Hematopoietic multipotent progenitor cell (in vitro differentiated cells): ENCODE measurements around the gene AQR. TPM values are rescaled to one million over a fixed set of nuclear protein-coding genes. Genes with fewer than 3 reads are reported as not detected.
"Not testable (repeated sequence)": the region's sequence is repeated elsewhere in the genome, so short reads cannot be mapped to it uniquely, and the experiment has no call there.

Source experiments
- DNase-seq, 3 donors: peaks; one replicate each; pipeline ENCODE4 v3.0.0-alpha.2; 2011 to 2015; ENCODE audit warnings: low read depth in 2 of 3, low spot score in 2 of 3
- total RNA-seq: library from RNA; depleted of rRNA; stranded (reverse); fragments of >200 nt; gene quantifications from one replicate; pipeline ENCODE4 v1.2.3, GENCODE V29; 2012

AQR gene
- total RNA-seq, 1 donor: 12.1 TPM

DNA sequence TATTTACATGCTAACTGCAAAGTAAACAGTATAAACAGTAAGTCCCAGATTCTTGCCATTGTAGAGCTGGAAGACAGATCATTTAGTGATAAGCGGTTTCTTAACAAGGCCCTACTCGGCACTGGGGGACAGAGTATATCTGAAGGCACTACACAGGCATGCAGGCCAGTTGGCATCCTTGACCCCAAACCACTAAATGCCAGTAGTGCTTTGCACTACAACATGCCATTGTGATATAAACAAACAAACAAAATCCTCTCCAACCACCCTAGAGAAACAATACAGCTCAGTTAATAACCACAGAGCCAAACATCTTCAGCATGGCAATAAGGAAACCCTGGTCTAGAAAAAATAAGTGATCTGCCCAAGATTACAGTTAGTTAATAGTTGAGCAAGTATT, 5.3 kb downstream of the AQR start:
- DNase-seq: no peak

DNA sequence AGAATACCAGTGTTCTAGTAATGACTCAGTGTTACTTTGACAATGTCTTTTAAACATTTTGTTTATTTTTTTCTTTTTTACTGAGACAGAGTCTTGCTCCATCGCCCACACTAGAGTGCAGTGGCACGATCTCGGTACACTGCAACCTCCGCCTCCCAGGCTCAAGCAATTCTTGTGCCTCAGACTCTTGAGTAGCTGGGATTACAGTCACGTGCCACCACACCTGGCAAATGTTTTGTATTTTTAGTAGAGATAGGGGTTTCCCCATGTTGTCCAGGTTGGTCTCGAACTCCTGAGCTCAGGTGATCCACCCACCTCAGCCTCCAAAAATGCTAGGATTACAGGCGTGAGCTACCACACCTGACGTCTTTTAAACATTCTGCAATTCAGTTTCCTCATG, 15.7 kb downstream of the AQR start:
- no peak for DNase-seq

DNA sequence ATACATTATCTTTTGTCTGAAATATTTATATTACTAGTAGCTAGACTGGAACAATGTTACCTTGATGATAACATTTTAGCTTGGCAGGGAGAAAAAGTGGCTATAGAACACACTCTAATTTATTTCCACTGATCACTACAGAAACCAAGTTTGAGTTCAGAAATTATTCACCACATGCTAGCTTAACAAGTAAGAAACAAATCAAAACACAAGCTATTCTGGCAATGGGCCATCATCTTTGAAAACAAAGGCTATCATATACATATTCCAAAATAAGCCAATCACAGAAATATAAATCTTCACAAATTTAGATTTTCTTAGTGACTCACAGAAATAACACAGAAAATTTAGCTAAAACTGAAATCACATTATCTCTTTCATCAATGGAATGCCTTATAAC, 17.1 kb downstream of the AQR start:
- no peak for DNase-seq

DNA sequence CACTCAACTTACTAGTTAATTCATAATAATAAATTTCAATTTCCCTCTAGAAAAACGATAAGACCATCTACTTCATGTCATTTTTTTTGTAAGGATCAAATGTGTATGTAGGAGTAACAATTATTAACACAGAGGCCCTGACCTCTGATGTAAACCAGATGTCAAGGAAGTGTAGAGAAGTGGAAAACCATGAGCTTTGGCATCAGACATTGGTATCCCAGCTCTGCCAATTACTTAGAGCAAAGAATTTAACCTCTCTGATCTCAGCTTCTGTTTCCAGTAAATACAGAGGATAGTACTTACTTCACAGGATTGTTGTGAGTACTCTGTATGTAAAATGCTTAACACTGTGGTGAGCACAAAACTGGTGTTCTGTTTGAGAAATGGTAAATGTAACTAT, 17.5 kb downstream of the AQR start:
- DNase-seq: no peak

DNA sequence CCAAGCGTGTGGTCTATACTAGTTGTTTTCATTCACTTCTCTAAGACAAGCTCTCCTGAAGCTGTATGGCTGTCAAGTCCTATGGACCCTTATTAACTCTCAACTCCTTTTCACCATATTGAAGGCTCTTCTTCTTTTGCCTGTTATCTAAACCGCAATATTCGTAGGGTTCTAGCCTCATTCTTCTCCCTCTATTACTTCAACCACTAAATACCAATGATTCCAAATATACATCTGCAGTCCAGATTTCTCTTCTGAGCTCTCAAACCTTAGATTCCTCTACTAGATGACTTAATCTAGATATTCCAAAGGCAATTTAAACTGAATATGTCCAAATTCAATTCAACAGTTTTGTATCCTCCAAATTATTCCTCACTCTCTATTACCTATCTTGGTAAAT, 24.6 kb downstream of the AQR start:
- DNase-seq: no peak

DNA sequence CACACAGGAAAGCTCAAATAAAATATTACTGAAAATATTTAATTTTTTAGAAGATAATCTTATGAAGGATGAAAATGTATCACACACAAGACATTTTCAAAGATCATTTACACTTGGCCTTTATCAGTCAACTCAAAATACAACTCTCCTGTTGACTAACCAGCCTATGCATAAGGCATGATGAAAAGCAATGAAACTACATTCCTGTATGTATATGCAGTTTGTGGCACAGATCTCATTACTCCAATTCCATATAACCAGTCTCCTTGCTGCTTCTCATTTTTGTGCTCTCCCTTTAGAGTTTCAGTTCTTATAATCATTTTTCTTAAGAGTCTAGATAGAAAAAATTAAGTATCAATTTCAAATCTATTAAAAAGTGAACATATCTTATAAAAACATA, 25.8 kb downstream of the AQR start:
- DNase-seq: no peak

DNA sequence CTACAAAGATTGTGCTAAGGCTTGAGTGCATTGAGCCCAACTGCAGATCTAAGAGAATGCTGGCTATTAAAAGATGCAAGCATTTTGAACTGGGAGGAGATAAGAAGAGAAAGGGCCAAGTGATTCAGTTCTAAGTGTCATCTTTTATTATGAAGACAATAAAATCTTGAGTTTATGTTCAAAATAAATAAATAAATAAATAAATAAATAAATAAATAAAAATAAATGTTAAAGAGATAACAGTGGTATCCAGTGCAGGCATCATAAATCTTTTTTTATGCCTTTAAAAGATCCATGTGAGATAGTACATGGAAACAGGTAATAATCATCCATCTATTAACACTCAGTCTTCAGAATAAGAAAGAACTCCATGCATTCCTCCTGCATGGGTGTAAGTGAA, 26.3 kb downstream of the AQR start:
- not testable (repeated sequence) for DNase-seq

DNA sequence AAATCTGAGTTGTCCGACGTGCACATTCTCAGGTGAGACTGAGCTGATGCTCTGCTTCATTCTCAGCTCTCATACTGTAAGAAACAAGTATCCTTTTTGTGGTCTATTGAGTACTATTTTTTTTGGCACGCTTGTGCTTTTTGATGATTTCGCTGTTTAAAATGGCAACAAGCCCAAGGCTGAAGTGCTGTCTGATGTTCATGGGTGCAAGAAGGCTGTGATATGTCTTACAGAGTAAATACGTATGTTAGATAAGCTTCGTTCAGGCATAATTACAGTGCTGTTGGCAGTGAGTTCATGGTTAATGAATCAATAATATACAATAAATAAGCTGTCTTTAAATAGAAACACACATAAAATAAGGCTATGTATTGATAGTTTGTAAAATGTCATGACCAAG, 27.2 kb downstream of the AQR start:
- DNase-seq: no peak

DNA sequence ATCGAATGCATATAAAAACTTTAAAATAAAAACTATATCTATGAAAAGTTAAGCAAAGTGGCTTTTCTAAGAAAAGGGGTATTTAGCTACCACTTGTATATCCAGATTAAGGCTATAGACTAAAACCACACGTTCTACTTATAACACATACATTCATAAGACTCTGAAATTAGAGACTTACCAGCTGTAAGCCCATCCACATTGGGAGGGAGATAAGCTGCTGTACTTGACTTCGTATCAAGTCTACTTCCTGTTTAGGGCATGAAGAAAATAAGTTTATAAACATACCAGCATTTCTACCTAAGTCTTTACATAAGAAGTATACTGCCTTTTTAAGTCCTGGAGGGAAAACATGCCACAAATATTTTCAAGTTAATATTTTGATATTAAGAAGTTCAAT, 27.7 kb downstream of the AQR start:
- no peak for DNase-seq

DNA sequence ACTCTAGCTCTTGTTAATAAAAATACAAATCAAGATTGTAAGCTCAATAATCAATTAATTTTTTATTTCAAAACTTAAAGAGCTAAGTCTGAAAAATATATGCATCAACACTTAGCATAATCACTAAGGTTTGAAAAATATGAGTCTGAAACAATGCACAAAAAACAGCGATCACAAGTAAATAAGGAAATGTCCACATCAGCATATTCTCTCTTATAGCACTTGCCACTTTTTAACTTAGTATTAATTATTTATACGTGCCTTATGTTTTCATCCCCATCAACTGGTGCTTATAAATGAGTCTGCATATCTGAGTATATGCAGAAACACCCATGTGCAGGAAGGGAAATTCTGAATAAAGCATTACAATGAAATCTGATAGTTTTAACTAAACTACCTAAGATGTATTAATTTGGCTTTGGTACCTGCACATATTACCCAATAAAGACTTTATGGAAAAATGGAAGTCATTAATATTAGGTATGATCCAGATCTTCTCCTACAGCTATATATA, 28.3 kb downstream of the AQR start:
- DNase-seq: no peak

DNA sequence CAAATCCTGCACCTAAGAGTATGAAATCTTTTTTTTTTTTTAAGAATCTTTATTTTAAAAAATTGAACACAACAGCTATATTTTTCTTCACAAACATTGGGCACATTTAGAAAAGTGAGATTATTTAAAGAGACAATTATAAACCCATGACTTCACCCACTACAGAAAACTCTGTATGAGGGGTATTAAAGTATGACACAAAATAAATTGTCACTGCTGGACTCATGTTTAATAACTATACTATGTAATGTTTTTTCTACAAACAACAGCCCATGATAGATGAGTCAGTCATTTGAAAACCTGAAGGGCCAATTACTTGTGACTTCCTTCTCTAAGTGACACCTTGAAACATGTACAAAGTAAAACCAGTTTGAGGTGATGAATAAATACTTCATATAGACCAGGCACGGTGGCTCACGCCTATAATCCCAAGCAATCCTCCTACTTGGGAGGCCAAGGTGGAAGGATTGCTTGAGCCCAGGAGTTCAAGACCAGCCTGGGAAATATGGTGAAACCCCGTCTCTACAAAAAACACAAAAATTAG, 36.0 kb downstream of the AQR start:
- DNase-seq: no peak

DNA sequence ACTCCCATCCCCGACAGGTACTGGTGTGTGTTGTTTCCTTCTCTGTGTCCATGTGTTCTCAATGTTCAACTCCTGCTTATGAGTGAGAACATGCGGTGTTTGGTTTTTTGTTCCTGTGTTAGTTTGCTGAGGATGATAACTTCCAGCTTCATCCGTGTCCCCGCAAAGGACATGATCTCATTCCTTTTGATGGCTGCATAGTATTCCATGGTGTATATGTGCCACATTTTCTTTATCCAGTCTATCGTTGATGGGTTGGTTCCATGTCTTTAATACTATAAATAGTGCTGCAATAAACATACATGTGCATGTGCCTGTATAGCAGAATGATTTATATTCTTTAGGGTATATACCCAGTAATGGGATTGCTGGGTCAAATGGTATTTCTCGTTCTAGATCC, 41.2 kb downstream of the AQR start:
- DNase-seq: not testable (repeated sequence)

DNA sequence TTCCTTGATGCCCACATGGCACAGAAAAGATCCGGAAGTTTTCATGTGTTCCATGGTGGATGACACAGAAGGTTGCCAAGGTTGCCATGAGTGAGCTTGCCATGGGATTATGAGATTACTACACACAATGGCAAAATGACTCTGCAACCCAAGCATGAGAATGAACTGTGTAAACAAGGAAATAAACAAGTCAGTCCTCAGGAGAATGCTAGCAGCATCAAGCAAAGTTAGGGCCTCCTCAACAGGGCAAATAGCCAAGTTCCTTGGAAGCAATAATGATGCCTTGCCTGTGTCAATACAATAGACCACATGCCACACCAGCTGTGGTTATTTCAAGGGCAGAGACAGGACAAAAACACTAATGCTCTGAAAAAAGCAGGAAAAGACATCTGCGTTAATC, 41.8 kb downstream of the AQR start:
- DNase-seq: no peak

DNA sequence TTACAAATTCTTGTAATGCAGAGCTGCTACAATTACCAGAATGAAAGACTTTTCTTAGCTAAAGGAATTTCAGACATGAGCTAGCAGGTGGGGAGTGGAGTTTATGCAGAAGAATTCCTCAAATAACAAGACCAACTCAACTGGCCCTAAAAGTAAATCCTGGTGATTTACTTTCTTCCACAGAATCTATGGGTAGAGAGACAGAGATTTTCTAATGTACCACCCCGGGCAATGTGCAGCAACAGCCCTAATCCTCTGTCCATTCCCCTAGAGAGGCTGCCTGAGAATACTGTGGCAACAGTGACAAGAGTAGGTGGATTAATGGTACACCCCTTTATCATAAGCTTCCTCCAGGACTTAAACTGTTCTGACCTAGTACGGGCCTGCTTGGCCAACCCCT, 55.2 kb downstream of the AQR start:
- DNase-seq: no peak

DNA sequence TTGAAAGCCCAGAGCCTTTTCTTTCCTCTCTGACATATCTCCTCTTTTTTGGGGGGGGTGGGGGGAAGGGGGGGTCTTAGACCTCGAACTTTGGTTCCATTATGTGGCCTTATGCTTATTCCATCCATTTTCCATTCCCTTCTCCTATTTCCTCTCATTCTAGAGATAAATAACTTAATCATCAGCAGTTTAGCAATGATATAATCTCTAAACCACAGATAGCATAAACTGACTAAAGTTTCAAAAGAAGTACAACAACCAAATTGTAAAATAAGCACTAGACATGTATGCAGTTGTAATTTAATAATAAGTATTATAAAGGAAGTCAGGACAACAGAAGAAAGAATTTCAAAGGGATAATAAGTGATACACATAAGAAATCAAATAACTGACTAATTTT, 64.5 kb downstream of the AQR start:
- DNase-seq: no peak

DNA sequence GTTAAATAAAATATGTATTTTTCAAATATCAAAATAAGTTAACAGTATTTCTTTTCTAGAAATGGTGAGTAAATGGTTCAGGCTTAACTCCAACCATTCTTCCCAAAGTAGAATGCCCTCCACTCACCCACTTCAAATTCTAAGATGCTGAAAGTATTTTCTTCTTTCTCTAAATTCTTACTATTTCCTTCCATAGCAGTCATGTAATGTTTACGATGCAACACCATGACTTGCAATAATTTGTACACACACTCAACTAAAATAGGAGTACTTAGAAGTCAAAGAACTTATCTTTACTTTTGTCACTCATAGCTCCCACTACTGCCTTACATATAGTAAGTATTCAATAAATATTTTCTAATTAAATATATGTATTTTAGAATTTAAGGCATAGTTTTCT, 65.0 kb downstream of the AQR start:
- DNase-seq: no peak

DNA sequence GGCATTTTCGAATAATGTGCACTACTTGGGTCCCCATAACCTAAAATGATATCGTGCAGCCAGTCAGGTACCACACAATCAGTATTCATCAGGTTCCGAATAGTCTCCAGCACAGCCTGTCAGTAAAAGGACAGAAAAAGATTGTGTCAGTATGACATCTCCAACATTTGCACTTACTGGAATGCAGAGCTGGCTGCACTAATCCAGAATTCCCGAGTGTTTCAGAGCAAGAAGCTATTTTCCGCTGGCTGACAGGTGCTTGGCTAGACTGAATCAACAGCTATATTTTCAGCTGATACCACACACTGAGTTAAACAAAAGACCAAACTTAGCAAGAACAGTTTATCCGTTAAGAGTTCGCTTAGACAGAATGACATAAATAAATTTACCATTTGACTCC, 68.8 kb downstream of the AQR start:
- DNase-seq: no peak

DNA sequence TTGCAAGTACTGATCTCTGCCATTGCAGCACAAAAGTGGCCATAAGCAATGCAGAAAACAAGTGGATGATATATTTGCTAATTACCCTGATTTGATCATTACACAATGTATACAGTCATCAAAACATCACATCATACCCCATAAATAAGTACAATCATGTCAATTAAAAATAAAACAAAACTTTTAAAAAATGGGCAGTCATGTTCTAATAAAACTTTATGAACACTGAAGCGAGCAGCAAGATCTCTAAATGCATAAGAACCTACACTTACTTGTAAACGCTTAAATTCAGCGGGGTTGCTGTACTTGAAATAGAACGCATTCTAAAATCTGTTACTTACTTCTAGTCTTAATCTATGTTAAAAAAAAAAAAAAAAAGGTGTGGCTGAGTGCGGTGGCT, 73.4 kb downstream of the AQR start:
- DNase-seq: no peak

DNA sequence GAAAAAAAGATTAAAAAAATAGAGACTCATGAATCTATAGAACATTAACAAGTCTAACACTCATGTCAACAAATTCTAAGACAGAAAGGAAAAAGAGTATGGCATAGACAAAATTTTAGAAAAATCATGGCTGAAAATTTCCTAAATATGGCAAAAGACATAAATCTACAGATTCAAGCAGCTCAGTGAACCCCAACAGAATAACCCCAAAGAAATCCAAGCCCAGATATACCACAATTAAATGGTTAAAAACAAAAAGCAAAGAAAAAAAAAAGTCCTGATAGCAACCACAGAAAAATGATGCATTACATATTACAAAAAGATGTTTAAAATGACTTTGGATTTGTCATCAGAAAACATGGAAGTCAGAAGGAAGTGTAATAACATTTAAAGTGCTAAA, 75.6 kb downstream of the AQR start:
- no peak for DNase-seq

DNA sequence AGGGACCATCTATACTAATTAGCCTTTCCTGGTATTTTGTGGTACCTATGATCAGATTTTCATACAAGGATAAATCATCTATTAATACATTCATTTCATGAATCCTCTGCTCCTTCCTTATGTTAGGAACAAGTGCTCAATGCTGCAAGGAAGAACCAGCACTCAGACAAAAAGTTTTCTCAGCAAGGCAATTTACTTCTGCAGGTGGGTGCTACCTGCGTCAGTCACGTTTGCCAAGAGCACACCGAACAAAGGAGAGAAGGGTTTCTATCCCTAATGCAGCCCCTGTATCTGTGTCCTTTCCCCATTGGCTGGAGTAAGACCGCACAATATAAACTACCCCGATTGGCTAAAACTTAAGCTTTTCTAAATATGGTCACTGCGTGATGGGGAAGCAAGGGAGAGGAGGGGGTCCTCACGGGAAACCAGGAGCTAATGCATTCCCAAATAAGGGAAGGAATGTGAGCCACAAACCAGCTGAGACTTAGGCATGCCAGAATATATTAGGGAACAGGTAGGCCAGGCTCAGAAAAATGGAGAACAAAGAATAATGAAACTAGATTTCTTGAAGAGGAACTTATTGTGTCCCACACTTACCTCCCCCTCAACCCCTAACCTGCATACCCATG, 76.5 kb downstream of the AQR start:
- no peak for DNase-seq

DNA sequence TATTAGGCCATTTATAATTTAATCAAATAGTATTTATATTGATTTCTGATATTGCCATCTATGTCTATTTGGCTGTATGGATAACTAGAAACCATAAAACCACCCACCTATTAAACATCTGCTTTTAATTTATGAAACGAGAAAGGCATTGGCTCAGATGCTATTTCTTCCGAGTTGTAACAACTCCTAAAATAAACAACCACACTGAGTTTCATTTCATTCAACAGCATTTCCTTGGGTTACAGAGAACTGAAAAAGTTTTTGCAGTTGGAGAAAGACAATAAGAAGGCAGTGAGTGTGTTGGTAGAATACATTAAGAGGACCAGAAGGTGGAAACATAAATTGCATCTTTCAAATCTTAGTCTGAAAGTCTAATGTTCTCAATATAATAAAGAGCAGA, 79.1 kb downstream of the AQR start:
- no peak for DNase-seq

DNA sequence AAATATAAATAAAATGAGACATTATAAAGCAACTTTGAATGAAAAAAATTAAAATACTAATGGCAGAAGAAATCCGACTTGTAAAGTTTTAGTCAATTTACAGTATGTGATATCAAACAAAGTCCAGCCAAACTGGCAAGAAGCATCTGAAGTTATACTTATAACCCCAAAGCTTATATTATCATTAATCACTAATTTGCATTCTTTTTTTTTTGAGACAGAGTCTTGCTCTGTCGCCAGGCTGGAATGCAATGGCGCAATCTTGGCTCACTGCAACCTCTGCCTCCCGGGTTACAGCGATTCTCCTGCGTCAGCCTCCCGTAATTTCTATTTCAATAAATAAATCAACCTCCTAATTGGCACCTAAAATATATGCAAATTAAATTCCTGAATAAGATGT, 80.1 kb downstream of the AQR start:
- DNase-seq: no peak

DNA sequence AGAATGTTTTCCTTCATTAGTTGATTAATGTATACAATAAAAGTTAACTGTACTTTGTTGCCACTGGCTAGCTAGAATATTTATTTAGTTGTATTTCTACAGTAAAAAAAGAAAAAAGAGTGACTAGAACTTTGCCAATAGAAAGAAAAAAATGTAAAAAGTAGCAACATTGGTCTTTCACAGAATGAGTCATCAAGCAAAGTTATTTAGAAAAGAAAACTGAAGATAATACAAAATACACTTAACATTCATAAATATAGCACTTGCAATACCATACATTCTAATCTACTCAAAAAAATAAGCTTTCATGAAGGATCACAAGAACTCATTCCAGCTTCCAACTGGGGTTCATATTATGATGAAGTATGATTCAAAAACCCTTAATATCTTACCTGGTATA, 83.4 kb downstream of the AQR start:
- no peak for DNase-seq
